ENCODE results near the gene LGMN. TPM values are rescaled to one million over a fixed set of nuclear protein-coding genes. Genes with fewer than 3 reads are reported as not detected.

LGMN gene
- total and polyA plus RNA-seq, 2 of the 13 experiments (the other 11 are each of a cell fraction or from before 2014, with no cell fraction given), result 28.9 to 76.4 TPM

DNA sequence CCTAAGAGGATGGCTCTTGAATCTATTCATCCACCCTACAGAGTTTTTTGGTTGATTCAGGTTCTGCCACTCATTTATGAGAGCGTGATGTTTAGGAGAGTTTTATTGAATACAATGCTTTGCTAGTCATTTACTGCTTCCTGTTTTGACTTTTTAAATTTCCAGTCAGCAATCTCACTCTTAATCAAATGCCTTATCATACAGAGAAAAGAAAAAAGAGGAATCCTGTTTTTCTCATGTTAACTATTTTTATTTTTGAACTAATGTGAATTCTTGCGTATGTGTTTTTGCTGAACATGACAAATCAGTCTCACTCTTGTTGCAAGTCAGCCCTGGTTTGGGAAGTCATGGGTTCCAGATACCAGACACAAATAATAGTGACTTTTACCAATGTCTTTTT lies 22.1 kb upstream of the LGMN start:
- in situ Hi-C loops (cut with HindIII; ENCODE audit: extremely low pct_ligation_motif_present, low pct_unique_long_range_greater_than_20kb), result no loop called here
- no peak overlapping the region for H3K9ac ChIP-seq (ENCODE audit: insufficient read depth, low read depth, low read length)
- H3K27me3 ChIP-seq (ENCODE audit: control insufficient read depth in 1 of 2, insufficient read depth in 2 of 2, low read length in 2 of 2), result no peaks in the 10 kb centered on the region
- no peak for ATAC-seq
- ChIA-PET POLR2A (no interaction called here), CTCF (ENCODE audit: low intra/inter-chr PET ratio, low total read pairs) (no interaction called here)
- FAIRE-seq, result no peak
- no peak overlapping the region for H3K27ac ChIP-seq (ENCODE audit: extremely low read length, insufficient read depth, low read length)
- no peak overlapping the region for H2AFZ ChIP-seq (ENCODE audit: low read length)
- no peaks in the 10 kb centered on the region for H3K4me1 ChIP-seq (ENCODE audit: insufficient read depth, low read length)
- no peaks in the 10 kb centered on the region for H4K20me1 ChIP-seq (ENCODE audit: insufficient read depth, low read length)
- no peak overlapping the region for H3K4me2 ChIP-seq (ENCODE audit: low read depth, low read length)
- H3K9me3 ChIP-seq (ENCODE audit: low read length), result no peaks in the 10 kb centered on the region
- no peaks in the 10 kb centered on the region for H3K36me3 ChIP-seq (replicated peaks in 1 of 2; ENCODE audit: control insufficient read depth in 1 of 2, insufficient read depth in 2 of 2, low read length in 2 of 2)
- intact Hi-C loops (cut with micrococcal nuclease; ENCODE audit: unreplicated experiment), result no loop called here
- no peaks in the 10 kb centered on the region for H3K79me2 ChIP-seq (ENCODE audit: insufficient read depth, low read length)
- 86% methylated on average over 2 of the region's 2 CpGs for WGBS (ENCODE audit: low lambda C conversion rate)
- TF ChIP-seq, protein P1, sequence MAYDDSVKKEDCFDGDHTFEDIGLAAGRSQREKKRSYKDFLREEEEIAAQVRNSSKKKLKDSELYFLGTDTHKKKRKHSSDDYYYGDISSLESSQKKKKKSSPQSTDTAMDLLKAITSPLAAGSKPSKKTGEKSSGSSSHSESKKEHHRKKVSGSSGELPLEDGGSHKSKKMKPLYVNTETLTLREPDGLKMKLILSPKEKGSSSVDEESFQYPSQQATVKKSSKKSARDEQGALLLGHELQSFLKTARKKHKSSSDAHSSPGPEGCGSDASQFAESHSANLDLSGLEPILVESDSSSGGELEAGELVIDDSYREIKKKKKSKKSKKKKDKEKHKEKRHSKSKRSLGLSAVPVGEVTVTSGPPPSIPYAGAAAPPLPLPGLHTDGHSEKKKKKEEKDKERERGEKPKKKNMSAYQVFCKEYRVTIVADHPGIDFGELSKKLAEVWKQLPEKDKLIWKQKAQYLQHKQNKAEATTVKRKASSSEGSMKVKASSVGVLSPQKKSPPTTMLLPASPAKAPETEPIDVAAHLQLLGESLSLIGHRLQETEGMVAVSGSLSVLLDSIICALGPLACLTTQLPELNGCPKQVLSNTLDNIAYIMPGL (CRISPR knock-in tag; IDR thresholded peaks at IDR 0.05; ENCODE audit: borderline replicate concordance in 1 of 2, low read depth in 1 of 2), result no peak
- TF ChIP-seq MAFK (conservative IDR thresholded peaks at IDR 0.05 in 1 of 2, IDR thresholded peaks at IDR 0.05 in 1 of 2; ENCODE audit: low read length in 2 of 2) (0 out of 4 replicates have a peak, but pooled peaks have one; percentile 13 to 15), EEA1 (CRISPR knock-in tag; IDR thresholded peaks at IDR 0.05; ENCODE audit: borderline replicate concordance) (no peak), TBL1XR1 (IDR thresholded peaks at IDR 0.05; ENCODE audit: borderline replicate concordance, low read length, partially characterized antibody) (no peak)
- TF ChIP-seq, protein P2, sequence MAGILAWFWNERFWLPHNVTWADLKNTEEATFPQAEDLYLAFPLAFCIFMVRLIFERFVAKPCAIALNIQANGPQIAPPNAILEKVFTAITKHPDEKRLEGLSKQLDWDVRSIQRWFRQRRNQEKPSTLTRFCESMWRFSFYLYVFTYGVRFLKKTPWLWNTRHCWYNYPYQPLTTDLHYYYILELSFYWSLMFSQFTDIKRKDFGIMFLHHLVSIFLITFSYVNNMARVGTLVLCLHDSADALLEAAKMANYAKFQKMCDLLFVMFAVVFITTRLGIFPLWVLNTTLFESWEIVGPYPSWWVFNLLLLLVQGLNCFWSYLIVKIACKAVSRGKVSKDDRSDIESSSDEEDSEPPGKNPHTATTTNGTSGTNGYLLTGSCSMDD (CRISPR knock-in tag; IDR thresholded peaks at IDR 0.05), result no peak
- DNase-seq (ENCODE audit: low spot score), result no peak
- H3K4me3 ChIP-seq (replicated peaks in 1 of 3; ENCODE audit: insufficient read depth in 1 of 3, low read depth in 2 of 3, low read length in 3 of 3), result no peak overlapping the region
- no TSS peak for BruUV-seq (replicated peaks)

DNA sequence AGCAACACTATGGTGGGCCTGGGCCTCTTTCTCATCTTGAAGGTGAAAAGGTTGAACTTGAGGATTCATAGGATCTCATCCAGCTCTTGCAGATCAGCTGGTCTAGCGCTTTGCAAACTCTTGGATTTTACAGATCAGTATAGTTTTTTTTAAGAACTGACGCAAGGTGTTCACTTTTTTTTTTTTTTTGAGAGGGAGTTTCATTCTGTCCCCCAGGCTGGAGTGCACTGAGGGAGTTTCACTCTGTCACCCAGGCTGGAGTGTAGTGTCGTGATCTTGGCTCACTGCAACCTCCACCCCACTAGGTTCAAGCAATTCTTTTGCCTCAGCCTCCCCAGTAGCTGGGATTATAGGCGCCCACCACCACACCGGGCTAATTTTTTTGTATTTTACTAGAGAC lies 20.4 kb upstream of the LGMN start:
- no peak for DNase-seq (ENCODE audit: low spot score)
- no peak overlapping the region for H3K4me3 ChIP-seq (replicated peaks in 1 of 3; ENCODE audit: insufficient read depth in 1 of 3, low read depth in 2 of 3, low read length in 3 of 3)
- BruUV-seq (replicated peaks), result no TSS peak
- H3K27ac ChIP-seq (ENCODE audit: extremely low read length, insufficient read depth, low read length), result no peak overlapping the region
- no peaks in the 10 kb centered on the region for H3K4me1 ChIP-seq (ENCODE audit: insufficient read depth, low read length)
- no peaks in the 10 kb centered on the region for H3K27me3 ChIP-seq (ENCODE audit: control insufficient read depth in 1 of 2, insufficient read depth in 2 of 2, low read length in 2 of 2)
- no peak overlapping the region for H2AFZ ChIP-seq (ENCODE audit: low read length)
- H3K79me2 ChIP-seq (ENCODE audit: insufficient read depth, low read length), result no peaks in the 10 kb centered on the region
- no peaks in the 10 kb centered on the region for H3K36me3 ChIP-seq (replicated peaks in 1 of 2; ENCODE audit: control insufficient read depth in 1 of 2, insufficient read depth in 2 of 2, low read length in 2 of 2)
- H3K9me3 ChIP-seq (ENCODE audit: low read length), result no peaks in the 10 kb centered on the region
- WGBS (ENCODE audit: low lambda C conversion rate), result 61% methylated on average over 5 of the region's 5 CpGs
- no peaks in the 10 kb centered on the region for H4K20me1 ChIP-seq (ENCODE audit: insufficient read depth, low read length)
- intact Hi-C loops (cut with micrococcal nuclease; ENCODE audit: unreplicated experiment), result no loop called here
- H3K4me2 ChIP-seq (ENCODE audit: low read depth, low read length), result no peak overlapping the region
- ATAC-seq, result no peak
- CTCF ChIA-PET (ENCODE audit: low intra/inter-chr PET ratio, low total read pairs), result no interaction called here
- no peak for FAIRE-seq
- in situ Hi-C loops (cut with HindIII; ENCODE audit: extremely low pct_ligation_motif_present, low pct_unique_long_range_greater_than_20kb), result no loop called here
- POLR2A ChIA-PET, result no interaction called here
- TF ChIP-seq ZNF343 (CRISPR knock-in tag; IDR thresholded peaks at IDR 0.05) (no peak), ZNF577 (CRISPR knock-in tag; IDR thresholded peaks at IDR 0.05; ENCODE audit: borderline replicate concordance, low read depth) (no peak), ETV6 (CRISPR knock-in tag; conservative IDR thresholded peaks at IDR 0.05) (no peak), TCF7 (IDR thresholded peaks at IDR 0.05; ENCODE audit: low read depth) (no peak)
- TF ChIP-seq, protein P3, sequence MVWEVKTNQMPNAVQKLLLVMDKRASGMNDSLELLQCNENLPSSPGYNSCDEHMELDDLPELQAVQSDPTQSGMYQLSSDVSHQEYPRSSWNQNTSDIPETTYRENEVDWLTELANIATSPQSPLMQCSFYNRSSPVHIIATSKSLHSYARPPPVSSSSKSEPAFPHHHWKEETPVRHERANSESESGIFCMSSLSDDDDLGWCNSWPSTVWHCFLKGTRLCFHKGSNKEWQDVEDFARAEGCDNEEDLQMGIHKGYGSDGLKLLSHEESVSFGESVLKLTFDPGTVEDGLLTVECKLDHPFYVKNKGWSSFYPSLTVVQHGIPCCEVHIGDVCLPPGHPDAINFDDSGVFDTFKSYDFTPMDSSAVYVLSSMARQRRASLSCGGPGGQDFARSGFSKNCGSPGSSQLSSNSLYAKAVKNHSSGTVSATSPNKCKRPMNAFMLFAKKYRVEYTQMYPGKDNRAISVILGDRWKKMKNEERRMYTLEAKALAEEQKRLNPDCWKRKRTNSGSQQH (CRISPR knock-in tag; IDR thresholded peaks at IDR 0.05; ENCODE audit: low read depth), result no peak
- TF ChIP-seq, protein P4, sequence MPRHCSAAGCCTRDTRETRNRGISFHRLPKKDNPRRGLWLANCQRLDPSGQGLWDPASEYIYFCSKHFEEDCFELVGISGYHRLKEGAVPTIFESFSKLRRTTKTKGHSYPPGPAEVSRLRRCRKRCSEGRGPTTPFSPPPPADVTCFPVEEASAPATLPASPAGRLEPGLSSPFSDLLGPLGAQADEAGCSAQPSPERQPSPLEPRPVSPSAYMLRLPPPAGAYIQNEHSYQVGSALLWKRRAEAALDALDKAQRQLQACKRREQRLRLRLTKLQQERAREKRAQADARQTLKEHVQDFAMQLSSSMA (CRISPR knock-in tag; IDR thresholded peaks at IDR 0.05), result no peak
- no peak overlapping the region for H3K9ac ChIP-seq (ENCODE audit: insufficient read depth, low read depth, low read length)
